Measurements from ENCODE around the gene UBXN2A. TPM values are rescaled to one million over a fixed set of nuclear protein-coding genes. Genes with fewer than 3 reads are reported as not detected.

The UBXN2A gene
- total RNA-seq, 6 experiments from 2014 or later = 11.2 to 15.8 (median 13.6) TPM

DNA sequence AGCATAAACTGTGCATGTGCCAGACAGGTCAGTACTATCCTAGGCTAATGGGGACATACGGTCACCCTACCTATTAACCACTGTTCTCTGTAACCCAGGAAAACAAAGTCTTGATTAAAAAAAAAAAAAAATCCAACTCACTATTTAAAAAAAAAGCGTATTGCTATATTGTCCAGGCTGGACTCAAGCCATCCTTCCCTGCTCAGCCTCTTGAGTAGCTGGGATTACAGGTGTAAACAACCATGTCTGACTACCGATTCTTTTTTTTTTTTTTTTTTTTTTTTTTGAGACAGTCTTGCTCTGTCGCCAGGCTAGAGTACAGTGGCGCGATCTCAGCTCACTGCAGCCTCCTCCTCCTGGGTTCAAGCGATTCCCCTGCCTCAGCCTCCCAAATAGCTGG, 24.9 kb upstream of the UBXN2A start:
- Mint-ChIP-seq H3K4me3 (no peak overlapping the region), H3K4me1 (ENCODE audit: low read depth) (peaks cover 33% of the 10 kb centered on the region), H3K27ac (no peak overlapping the region), H3K36me3 (ENCODE audit: low read depth) (peaks cover 4% of the 10 kb centered on the region; the same call in 1 of the 2 replicates), H3K9me3 (no peaks in the 10 kb centered on the region), H3K27me3 (ENCODE audit: insufficient read depth) (no peaks in the 10 kb centered on the region)
- no peak for DNase-seq
- TF ChIP-seq CTCF (IDR thresholded peaks at IDR 0.05) = no peak

DNA sequence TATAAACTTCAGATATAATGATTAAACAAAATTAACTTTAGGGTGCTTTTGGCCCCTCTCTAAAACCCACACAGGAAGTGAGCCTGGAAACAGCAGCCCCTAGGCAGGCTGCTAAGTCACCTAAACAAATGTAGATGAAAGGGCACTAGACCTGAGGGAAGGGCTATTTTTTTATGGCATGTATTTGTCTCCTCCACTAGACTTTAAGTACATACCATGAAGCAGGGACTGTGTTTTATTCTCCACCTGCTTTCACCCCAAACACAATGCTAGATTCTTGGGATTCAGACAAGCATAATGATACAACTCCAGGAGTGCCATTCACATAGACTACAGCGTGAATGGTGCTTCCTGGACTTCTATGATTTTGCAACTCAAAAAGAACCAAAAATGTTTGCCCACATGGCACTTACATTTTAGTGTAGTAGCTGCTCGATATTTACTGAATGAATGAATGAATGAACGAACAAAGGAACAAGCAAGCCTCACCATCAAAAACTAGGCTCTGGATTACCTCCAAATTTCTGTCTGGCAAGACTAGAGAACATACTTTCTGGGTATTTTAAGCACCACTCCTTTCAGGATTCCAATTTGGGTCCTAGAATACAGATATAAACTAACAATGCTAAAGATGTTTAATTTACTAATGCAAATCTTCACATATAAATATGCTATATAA, 23.4 kb upstream of the UBXN2A start:
- Mint-ChIP-seq H3K27ac (peak overlapping the region; percentile 30), H3K27me3 (ENCODE audit: insufficient read depth) (no peaks in the 10 kb centered on the region), H3K36me3 (ENCODE audit: low read depth) (peaks cover 4% of the 10 kb centered on the region; the same call in 1 of the 2 replicates), H3K4me1 (ENCODE audit: low read depth) (peaks cover 30% of the 10 kb centered on the region), H3K9me3 (no peaks in the 10 kb centered on the region), H3K4me3 (no peak overlapping the region)
- TF ChIP-seq CTCF (IDR thresholded peaks at IDR 0.05) = no peak
- no peak for DNase-seq

- H3K27ac Mint-ChIP-seq = no peak overlapping the region
- no peak for TF ChIP-seq CTCF (IDR thresholded peaks at IDR 0.05)
- no peaks in the 10 kb centered on the region for H3K27me3 Mint-ChIP-seq (ENCODE audit: insufficient read depth)
- H3K4me1 Mint-ChIP-seq (ENCODE audit: low read depth) = peaks cover 40% of the 10 kb centered on the region
- DNase-seq = no peak
- H3K36me3 Mint-ChIP-seq (ENCODE audit: low read depth) = no peaks in the 10 kb centered on the region
- no peak overlapping the region for H3K4me3 Mint-ChIP-seq
- H3K9me3 Mint-ChIP-seq = no peaks in the 10 kb centered on the region
Measured at GRCh38 chr2:23918837-23919489, 21.3 kb upstream of the UBXN2A start.

DNA sequence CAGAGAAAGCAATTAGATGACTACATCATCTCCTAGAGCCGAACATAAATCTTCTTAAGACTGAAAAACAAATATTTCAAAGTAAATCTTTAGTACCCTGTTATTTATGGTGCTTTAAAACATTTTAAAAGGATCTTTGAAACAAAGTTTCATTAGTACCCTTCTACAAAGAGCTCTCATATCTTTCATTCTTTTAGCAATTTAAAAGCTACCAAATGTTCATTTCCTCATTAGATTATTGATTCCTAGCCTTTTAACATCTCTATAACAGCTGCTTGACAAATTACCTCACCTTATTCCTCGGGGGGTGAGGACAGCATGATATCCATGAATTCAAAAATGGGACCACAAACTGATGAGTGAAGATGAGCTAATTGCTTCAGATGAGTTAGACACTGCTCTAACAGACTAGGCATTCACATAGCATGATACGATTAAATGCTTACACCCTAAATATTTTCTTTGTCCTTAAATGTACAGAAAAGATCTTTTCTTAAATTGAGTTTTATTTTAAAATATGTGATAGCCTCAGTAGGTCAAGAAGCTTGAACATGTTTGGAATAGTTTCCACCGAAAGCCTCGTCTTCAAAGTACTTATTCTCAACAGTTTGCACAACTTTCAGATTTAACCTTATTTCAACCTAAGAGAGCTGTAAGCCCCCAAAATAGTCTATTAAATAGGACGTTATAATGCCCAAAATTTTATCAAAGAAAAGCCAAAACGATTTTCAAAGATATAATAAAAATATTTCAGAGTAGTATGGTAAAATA, 15.5 kb upstream of the UBXN2A start:
- peak overlapping the region; percentile 100 for H3K27ac Mint-ChIP-seq
- no peak for DNase-seq
- peak overlapping the region; percentile 96 for H3K4me3 Mint-ChIP-seq
- H3K27me3 Mint-ChIP-seq (ENCODE audit: insufficient read depth) = peaks cover 4% of the 10 kb centered on the region; the same call in 1 of the 2 replicates
- no peak for TF ChIP-seq CTCF (IDR thresholded peaks at IDR 0.05)
- H3K4me1 Mint-ChIP-seq (ENCODE audit: low read depth) = peaks cover 43% of the 10 kb centered on the region
- no peaks in the 10 kb centered on the region for H3K36me3 Mint-ChIP-seq (ENCODE audit: low read depth)
- no peaks in the 10 kb centered on the region for H3K9me3 Mint-ChIP-seq

- DNase-seq = peak; percentile 61
- H3K36me3 Mint-ChIP-seq (ENCODE audit: low read depth) = no peaks in the 10 kb centered on the region
- no peaks in the 10 kb centered on the region for H3K9me3 Mint-ChIP-seq
- H3K27ac Mint-ChIP-seq = peak overlapping the region; percentile 100
- H3K4me3 Mint-ChIP-seq = peak overlapping the region; percentile 96
- H3K4me1 Mint-ChIP-seq (ENCODE audit: low read depth) = peaks cover 43% of the 10 kb centered on the region
- no peak for TF ChIP-seq CTCF (IDR thresholded peaks at IDR 0.05)
- peaks cover 4% of the 10 kb centered on the region; the same call in 1 of the 2 replicates for H3K27me3 Mint-ChIP-seq (ENCODE audit: insufficient read depth)
Measured at GRCh38 chr2:23925702-23926289, 14.5 kb upstream of the UBXN2A start.
